Kidney (tissue), 11 donors: ENCODE data around the gene FAM153A. TPM values are rescaled to one million over a fixed set of nuclear protein-coding genes. Genes with fewer than 3 reads are reported as not detected.
"Not testable (repeated sequence)": the region's sequence is repeated elsewhere in the genome, so short reads cannot be mapped to it uniquely, and the experiment has no call there.

Source experiments
- DNase-seq, 5 donors: peaks; one replicate each; pipeline ENCODE4 v3.0.0-alpha.2; 2013 to 2020
- FAIRE-seq: peaks from 2 replicates; lab custom pipeline; 2012; peaks lifted over from hg19 to GRCh38; lab: Jason Lieb, UNC
- H3K27ac ChIP-seq, 2 donors: one replicate each; pipeline ENCODE4 v1.7.0; 2013; ENCODE audit warnings: low read depth in 2 of 2, low read length in 2 of 2, inconsistent platforms in 1 of 2
- H3K27me3 ChIP-seq: one replicate; pipeline ENCODE4 v1.7.1; 2013; ENCODE audit warnings: low read length, inconsistent platforms; ENCODE audit not compliant: control insufficient read depth, insufficient read depth
- H3K36me3 ChIP-seq, 3 donors: one replicate each; pipeline versions ENCODE4 v1.7.0 to v1.7.1; 2013; ENCODE audit warnings: low read length in 3 of 3, control low read depth in 1 of 3, inconsistent platforms in 1 of 3; ENCODE audit not compliant: insufficient read depth in 3 of 3, control insufficient read depth in 2 of 3
- H3K4me1 ChIP-seq, 3 donors: one replicate each; pipeline versions ENCODE4 v1.7.0 to v1.7.1; 2013; ENCODE audit warnings: low read length in 3 of 3, inconsistent platforms in 1 of 3, low read depth in 1 of 3; ENCODE audit not compliant: control insufficient read depth in 2 of 3, insufficient read depth in 2 of 3
- H3K4me3 ChIP-seq, 3 donors: one replicate each; pipeline versions ENCODE4 v1.7.0 to v1.8.1; 2013; ENCODE audit warnings: low read length in 3 of 3, control low read depth in 1 of 3, inconsistent platforms in 1 of 3
- H3K9ac ChIP-seq, 3 donors: one replicate each; pipeline versions ENCODE4 v1.7.0 to v1.7.1; 2013; ENCODE audit warnings: low read length in 3 of 3, control low read depth in 1 of 3, inconsistent platforms in 1 of 3
- H3K9me3 ChIP-seq, 3 donors: one replicate each; pipeline versions ENCODE4 v1.7.0 to v1.7.1; 2013; ENCODE audit warnings: low read length in 3 of 3, control low read depth in 1 of 3, inconsistent platforms in 1 of 3; ENCODE audit not compliant: control insufficient read depth in 2 of 3, insufficient read depth in 1 of 3
- intact Hi-C: fragments of 100-400 bp; cut with DNase I; formaldehyde crosslinking; loops from one replicate; pipeline ENCODE4 v1.11.1; 2022
- polyA plus RNA-seq: library from polyadenylated mRNA; stranded (reverse); fragments of 350-450 nt; fragmentation: Illumina TruSeq; extraction: RNeasy Lipid Tissue Mini Kit (QIAGEN cat#74804); gene quantifications from one replicate; pipeline ENCODE4 v1.2.3, GENCODE V29; 2014; ENCODE audit warnings: low read depth, low replicate concordance; ENCODE audit not compliant: insufficient read depth
- total RNA-seq: library from RNA; stranded (reverse); fragmentation: NEBNext Ultra II Directional; extraction: Animal tissue kit (Norgen Biotek cat#: 25700); gene quantifications from one replicate; pipeline ENCODE4 v1.2.1, GENCODE V29; 2021
- donor health status: control.
- donor health status: control.
- donor health status: DM: yes; HTN: yes; CAD: no.
- donor health status: Normal renal cell carcinoma (clear cell type).

FAM153A gene
- total and polyA plus RNA-seq, 2 donors from 2014 or later: 1.6 to 13.4 TPM

DNA sequence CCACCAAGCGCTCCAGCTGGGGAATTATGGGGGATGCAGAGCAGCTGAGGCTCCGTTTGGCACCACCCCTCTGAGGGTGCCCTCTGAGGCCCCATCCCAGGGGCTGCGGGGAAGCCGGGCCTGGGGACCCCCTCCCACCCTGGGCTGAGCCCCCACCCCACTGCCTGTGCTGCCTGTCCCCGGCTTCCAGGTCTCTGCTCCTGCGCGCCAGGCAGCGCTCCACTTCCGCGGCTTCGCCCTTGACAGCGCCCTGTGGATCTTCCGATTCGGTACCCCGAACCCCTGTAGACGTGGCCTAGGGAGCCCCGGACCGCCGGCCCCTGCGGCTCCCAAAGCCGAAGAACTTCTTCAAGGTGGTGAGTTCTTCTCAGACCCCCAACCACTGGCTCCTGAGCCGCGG, 530 bp downstream of the FAM153A start:
- H3K36me3 ChIP-seq, H3K9ac ChIP-seq, H3K9me3 ChIP-seq, H3K27me3 ChIP-seq, H3K4me1 ChIP-seq, intact Hi-C loops, FAIRE-seq, H3K27ac ChIP-seq, H3K4me3 ChIP-seq: not testable (repeated sequence)
- peak in 1 of 5 donors; percentile 8 for DNase-seq

DNA sequence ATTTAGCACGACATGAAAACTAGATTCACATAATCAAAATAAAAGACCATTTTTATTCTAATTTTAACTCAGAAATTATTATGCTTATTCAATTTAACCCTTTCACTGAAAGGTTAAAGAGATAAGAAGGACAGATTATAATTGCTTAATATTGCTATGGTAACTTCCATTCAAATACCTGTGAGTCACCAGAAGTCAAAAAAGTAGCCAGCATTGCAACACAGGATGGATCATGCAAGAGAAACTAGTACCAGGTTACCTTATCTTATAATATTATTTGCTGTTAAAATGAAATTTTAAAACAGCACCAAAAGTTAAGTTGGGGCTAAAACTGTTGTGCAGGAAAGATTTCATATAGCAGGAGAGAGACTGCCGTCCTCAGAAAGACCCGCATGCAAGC, 11.5 kb downstream of the FAM153A start:
- H3K4me1 ChIP-seq, H3K27me3 ChIP-seq, FAIRE-seq, DNase-seq, H3K27ac ChIP-seq, H3K4me3 ChIP-seq, H3K9ac ChIP-seq, intact Hi-C loops, H3K9me3 ChIP-seq, H3K36me3 ChIP-seq: not testable (repeated sequence)

DNA sequence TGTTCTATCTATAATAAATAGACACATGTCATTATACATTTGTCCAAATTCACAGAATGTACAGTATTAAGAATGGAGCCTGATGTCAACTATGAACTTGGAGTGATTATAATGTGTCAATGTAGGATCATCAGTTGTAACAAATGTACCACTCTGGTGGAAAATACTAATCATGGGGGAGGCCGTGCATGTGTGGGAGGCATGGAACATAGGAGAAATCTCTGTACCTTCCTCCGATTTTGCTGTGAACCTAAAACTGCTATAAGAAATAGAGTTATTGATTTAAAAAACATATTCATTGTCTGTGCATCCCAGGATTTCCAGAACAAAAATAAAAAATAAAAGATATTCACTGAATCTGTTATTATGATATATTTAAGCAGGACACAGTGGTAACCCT, 12.1 kb downstream of the FAM153A start:
- H3K4me3 ChIP-seq, H3K27me3 ChIP-seq, H3K36me3 ChIP-seq, DNase-seq, FAIRE-seq, H3K9ac ChIP-seq, H3K9me3 ChIP-seq, intact Hi-C loops, H3K27ac ChIP-seq, H3K4me1 ChIP-seq: not testable (repeated sequence)

DNA sequence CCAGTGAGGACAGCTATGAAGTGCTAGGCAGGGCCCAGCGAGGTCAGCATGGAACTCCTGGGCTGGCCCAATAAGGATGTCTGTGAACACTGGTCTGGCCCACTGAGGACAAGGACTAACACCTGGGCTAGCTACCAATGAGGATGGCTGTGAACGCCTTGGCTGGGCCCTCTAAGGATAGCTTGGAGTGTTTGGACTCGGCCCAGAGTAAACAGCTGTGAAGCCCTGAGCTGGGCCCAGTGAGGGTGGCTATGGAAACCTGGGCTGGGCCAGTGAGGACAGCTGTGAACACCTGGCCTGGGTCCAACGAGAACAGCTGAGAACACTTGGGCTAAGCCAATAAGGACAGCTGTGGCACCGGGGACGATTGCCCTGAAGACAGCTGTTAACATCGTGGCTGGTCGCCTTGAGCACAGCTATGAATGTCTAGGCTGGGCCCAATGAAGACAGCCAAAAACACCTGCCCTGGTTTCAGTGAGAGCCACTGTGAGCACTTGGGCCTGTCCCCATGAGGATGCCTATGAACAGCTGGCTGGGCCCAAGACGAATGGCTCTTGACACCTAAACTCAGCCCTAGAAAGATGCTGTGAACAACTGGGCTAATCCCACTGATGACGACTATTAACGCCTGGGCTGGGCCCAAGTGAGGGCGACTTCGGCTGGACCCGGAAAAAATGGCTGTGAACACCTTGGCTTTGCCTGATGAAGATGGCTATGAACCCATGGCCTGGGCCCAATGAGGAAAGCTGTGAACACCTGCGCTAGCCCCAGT, 18.8 kb downstream of the FAM153A start:
- H3K27me3 ChIP-seq, H3K36me3 ChIP-seq, H3K9ac ChIP-seq, intact Hi-C loops, H3K4me3 ChIP-seq, DNase-seq, H3K27ac ChIP-seq, H3K4me1 ChIP-seq, FAIRE-seq, H3K9me3 ChIP-seq: not testable (repeated sequence)

DNA sequence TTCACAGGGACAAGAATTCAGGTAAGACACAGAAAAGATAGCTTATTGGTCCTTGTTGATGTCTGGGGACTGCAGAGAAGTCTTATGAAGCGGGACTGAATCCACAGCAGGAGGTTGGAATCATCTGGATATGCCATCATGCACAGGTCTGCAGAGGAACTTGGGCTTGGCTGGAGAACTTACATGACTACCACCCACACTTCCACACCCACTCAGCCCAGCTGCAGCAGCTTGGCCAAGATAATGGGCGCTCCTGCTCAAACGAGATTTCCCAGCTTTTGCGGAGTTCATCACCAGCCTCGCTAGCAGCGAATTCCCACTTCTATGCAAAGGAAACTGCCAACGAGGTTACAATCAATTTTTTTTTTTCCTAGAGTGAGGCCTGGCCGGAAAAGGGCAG, 21.7 kb downstream of the FAM153A start:
- DNase-seq, intact Hi-C loops: not testable (repeated sequence)

DNA sequence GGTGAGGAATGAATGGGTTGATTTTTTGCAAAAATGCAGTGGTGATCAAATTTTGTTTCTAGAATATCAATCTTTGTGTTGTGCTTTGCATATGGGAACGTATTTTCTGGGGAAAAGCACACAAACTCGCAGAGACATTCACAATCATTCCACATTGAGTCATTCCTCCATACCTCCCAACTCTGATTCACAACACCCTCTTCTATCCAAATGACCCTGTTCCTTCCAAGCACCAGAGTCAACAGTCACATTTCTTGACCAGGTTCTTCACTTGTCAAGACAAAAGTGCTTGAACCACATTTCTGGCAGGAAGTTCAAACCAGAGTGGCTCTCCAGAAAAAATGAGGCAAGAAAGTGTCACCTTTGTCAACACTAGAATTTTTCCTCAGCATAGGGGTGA, 35.3 kb downstream of the FAM153A start:
- H3K9ac ChIP-seq, FAIRE-seq, H3K27me3 ChIP-seq, H3K9me3 ChIP-seq, H3K4me3 ChIP-seq, DNase-seq, H3K36me3 ChIP-seq, H3K4me1 ChIP-seq, intact Hi-C loops, H3K27ac ChIP-seq: not testable (repeated sequence)

More for the DNA sequence above, 21.7 kb downstream of the FAM153A start:
- not testable (repeated sequence) for H3K9me3 ChIP-seq, H3K4me1 ChIP-seq, H3K27me3 ChIP-seq, H3K4me3 ChIP-seq, FAIRE-seq, H3K9ac ChIP-seq, H3K27ac ChIP-seq, H3K36me3 ChIP-seq

DNA sequence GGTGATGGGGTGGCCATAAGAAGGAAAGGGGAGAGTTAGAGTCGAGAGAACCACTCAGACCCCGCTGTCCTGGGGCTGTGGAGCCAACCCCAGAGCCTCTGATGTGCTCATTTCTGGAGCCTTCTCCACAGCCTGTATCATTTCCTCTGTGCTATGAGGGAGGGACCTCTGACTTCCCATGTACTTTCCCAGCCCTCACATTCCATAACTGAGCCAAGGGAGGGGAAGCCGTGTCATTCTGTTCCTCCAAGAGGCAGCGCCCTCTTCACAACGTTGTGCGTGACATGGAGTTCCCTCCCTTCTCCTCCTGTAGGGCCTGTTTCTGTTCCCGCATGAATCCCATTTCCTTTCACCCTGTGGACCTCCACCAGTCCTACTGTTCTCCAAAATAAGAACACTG, 57.8 kb downstream of the FAM153A start:
- DNase-seq, H3K4me3 ChIP-seq, H3K9ac ChIP-seq, H3K27me3 ChIP-seq, FAIRE-seq, H3K9me3 ChIP-seq, intact Hi-C loops, H3K4me1 ChIP-seq, H3K36me3 ChIP-seq, H3K27ac ChIP-seq: not testable (repeated sequence)

DNA sequence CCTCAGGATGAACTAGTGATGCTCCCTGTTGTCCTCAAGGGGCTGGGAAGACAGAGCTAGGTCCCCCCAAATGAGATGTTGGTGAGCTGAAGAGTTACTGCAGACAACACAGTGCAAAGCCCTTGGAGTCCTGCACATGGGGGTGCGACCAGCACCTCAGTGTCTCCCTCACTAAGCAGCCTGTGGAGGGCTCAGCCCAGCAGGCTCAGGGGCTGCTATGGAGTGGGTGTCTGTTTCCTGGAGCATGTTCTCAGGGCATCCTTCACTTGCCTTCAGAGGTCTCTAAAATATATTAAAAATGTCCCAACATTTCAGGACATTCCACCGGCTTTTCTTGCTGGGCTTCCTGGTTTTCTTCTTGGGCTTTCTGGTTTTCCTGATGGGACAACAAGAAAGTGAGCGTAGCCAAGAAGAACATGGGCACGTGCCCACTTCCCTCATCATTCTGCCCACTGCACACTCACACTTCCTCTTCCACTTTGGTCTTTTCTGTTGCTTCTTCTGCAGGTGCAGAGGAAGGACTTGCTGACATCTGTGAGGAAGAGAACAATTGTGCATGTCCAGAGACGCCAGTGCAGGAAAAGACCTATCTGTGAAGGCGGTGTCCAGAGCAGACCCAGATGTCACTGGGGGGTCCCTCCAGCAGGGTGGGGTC, 58.7 kb downstream of the FAM153A start:
- H3K4me1 ChIP-seq, H3K36me3 ChIP-seq, DNase-seq, H3K27me3 ChIP-seq, H3K27ac ChIP-seq, H3K9me3 ChIP-seq, H3K9ac ChIP-seq, H3K4me3 ChIP-seq, intact Hi-C loops, FAIRE-seq: not testable (repeated sequence)
